ENCODE results near the gene DNPEP.

The DNPEP gene

GRCh38 chr2:219426534-219427136 lies 38.9 kb upstream of the DNPEP start:
- no peak overlapping the region for H3K4me3 ChIP-seq (replicated peaks; ENCODE audit: insufficient read depth, low read length)
- DNase-seq (ENCODE audit: low read depth in 1 of 2, low spot score in 1 of 2) = no peak
- no peak overlapping the region for H3K27ac ChIP-seq (replicated peaks)
- H3K27me3 ChIP-seq (ENCODE audit: insufficient read depth, poor library complexity, severe bottlenecking) = no peaks in the 10 kb centered on the region
- no peak for TF ChIP-seq GABPA (IDR thresholded peaks at IDR 0.05; ENCODE audit: low read depth)
- TF ChIP-seq REST (IDR thresholded peaks at IDR 0.05; ENCODE audit: insufficient replicate concordance, low read depth) = no peak
- TF ChIP-seq SPI1 (IDR thresholded peaks at IDR 0.05; ENCODE audit: borderline replicate concordance, low read depth) = no peak
- TF ChIP-seq POLR2AphosphoS5 (IDR thresholded peaks at IDR 0.05; ENCODE audit: low read depth) = no peak
- no peak for TF ChIP-seq CTCF (IDR thresholded peaks at IDR 0.05; ENCODE audit: insufficient read depth, low read length)

- no peak for DNase-seq (ENCODE audit: low read depth in 1 of 2, low spot score in 1 of 2)
- Histone ChIP-seq H3K27me3 (ENCODE audit: insufficient read depth, poor library complexity, severe bottlenecking) (no peaks in the 10 kb centered on the region), H3K27ac (replicated peaks) (no peak overlapping the region), H3K4me3 (replicated peaks; ENCODE audit: insufficient read depth, low read length) (no peak overlapping the region)
- no peak for TF ChIP-seq SPI1 (IDR thresholded peaks at IDR 0.05; ENCODE audit: borderline replicate concordance, low read depth)
- TF ChIP-seq POLR2AphosphoS5 (IDR thresholded peaks at IDR 0.05; ENCODE audit: low read depth) = no peak
- no peak for TF ChIP-seq REST (IDR thresholded peaks at IDR 0.05; ENCODE audit: insufficient replicate concordance, low read depth)
- TF ChIP-seq GABPA (IDR thresholded peaks at IDR 0.05; ENCODE audit: low read depth) = no peak
- no peak for TF ChIP-seq CTCF (IDR thresholded peaks at IDR 0.05; ENCODE audit: insufficient read depth, low read length)
Observed at GRCh38 chr2:219426068-219426443, 38.3 kb upstream of the DNPEP start.

GRCh38 chr2:219425238-219426067 lies 37.7 kb upstream of the DNPEP start:
- H3K27me3 ChIP-seq (ENCODE audit: insufficient read depth, poor library complexity, severe bottlenecking) = no peaks in the 10 kb centered on the region
- H3K27ac ChIP-seq (replicated peaks) = no peak overlapping the region
- no peak for DNase-seq (ENCODE audit: low read depth in 1 of 2, low spot score in 1 of 2)
- no peak overlapping the region for H3K4me3 ChIP-seq (replicated peaks; ENCODE audit: insufficient read depth, low read length)
- no peak for TF ChIP-seq REST (IDR thresholded peaks at IDR 0.05; ENCODE audit: insufficient replicate concordance, low read depth)

Data from HL-60 (cell line).